WTC11 (cell line): ENCODE results near the gene MCOLN3.
A peak's percentile ranks its signal among the peaks of the same experiment; 100 is the strongest.

ENCODE experiments used
- ELF4 ChIP-seq: sonication (generic); formaldehyde crosslinking; IDR thresholded peaks from 2 replicates; pipeline ENCODE4 v1.8.1; 2022; ENCODE audit warnings: low read depth, mild to moderate bottlenecking, moderate library complexity, missing genetic modification reagents
- FOXK1 ChIP-seq: sonication (generic); formaldehyde crosslinking; IDR thresholded peaks from 2 replicates; pipeline ENCODE4 v1.8.0; 2022; ENCODE audit warnings: mild to moderate bottlenecking, moderate library complexity, missing genetic modification reagents
- FOXP1 ChIP-seq: sonication (generic); formaldehyde crosslinking; IDR thresholded peaks from 2 replicates; pipeline ENCODE4 v1.8.0; 2022; ENCODE audit warnings: missing genetic modification reagents, mild to moderate bottlenecking, moderate library complexity, borderline replicate concordance
- TF ChIP-seq, protein P1 (sequence below): sonication (generic); formaldehyde crosslinking; IDR thresholded peaks from 2 replicates; pipeline ENCODE4 v1.8.0; 2022; ENCODE audit warnings: mild to moderate bottlenecking, missing genetic modification reagents
- TF ChIP-seq, protein P2 (sequence below): sonication (generic); formaldehyde crosslinking; IDR thresholded peaks from 2 replicates; pipeline ENCODE4 v1.8.0; 2022; ENCODE audit warnings: mild to moderate bottlenecking, missing genetic modification reagents
- TF ChIP-seq, protein P3 (sequence below): fragments of 200-600 bp; IDR thresholded peaks from 2 replicates; pipeline ENCODE4 v1.8.0; 2022; ENCODE audit warnings: antibody characterized with exemption

DNA sequence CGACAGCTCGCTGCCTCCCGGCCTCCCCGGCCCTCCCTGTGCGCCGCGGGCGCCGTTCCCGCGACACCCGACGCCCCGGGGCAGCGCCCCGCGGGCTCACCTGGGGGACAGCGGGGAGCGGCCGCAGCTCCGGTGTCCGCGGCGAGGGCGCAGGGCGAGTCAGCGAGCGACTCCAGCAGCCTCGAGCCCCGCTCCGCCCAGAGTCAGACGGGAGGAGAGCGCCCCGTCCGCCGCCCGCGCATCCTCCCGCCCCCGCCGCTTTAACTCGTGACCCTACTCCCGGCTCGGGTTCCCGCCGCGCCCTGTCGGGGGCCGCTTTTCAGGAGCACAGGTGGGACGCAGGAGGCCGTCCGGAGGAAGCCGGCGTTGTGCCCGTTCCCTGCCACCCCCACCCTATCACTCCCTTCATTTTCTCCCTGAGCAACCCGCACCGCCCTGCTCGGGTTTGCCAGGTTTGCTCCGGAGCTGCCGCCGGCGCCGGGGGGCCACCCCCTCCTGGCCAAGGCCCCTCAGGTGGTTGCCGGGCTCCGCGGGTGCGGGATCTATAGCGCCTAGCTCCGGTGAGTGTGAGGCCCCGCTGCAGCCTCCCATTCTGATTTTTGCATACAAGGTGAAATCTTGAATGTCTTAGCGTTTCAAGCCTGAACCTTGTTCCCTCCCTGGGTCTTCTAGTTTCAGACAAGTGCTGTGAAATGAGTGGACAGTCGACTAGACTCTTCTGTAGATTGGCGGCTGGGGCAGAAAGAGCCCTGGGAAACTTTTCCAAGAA is at the start of gene MCOLN3:
- TF ChIP-seq, protein P1, sequence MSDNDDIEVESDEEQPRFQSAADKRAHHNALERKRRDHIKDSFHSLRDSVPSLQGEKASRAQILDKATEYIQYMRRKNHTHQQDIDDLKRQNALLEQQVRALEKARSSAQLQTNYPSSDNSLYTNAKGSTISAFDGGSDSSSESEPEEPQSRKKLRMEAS (CRISPR knock-in tag) = peak; percentile 47; the same call in 1 of the 2 replicates
- TF ChIP-seq, protein P2, sequence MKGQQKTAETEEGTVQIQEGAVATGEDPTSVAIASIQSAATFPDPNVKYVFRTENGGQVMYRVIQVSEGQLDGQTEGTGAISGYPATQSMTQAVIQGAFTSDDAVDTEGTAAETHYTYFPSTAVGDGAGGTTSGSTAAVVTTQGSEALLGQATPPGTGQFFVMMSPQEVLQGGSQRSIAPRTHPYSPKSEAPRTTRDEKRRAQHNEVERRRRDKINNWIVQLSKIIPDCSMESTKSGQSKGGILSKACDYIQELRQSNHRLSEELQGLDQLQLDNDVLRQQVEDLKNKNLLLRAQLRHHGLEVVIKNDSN = peak; percentile 43; the same call in 1 of the 2 replicates
- 0 out of 2 replicates have a peak, but pooled peaks have one; percentile 17 for TF ChIP-seq FOXK1 (CRISPR knock-in tag)
- TF ChIP-seq ELF4 (CRISPR knock-in tag) = no peak
- TF ChIP-seq, protein P3, sequence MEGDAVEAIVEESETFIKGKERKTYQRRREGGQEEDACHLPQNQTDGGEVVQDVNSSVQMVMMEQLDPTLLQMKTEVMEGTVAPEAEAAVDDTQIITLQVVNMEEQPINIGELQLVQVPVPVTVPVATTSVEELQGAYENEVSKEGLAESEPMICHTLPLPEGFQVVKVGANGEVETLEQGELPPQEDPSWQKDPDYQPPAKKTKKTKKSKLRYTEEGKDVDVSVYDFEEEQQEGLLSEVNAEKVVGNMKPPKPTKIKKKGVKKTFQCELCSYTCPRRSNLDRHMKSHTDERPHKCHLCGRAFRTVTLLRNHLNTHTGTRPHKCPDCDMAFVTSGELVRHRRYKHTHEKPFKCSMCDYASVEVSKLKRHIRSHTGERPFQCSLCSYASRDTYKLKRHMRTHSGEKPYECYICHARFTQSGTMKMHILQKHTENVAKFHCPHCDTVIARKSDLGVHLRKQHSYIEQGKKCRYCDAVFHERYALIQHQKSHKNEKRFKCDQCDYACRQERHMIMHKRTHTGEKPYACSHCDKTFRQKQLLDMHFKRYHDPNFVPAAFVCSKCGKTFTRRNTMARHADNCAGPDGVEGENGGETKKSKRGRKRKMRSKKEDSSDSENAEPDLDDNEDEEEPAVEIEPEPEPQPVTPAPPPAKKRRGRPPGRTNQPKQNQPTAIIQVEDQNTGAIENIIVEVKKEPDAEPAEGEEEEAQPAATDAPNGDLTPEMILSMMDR = no peak
- TF ChIP-seq FOXP1 = peak; percentile 68; the same call in 1 of the 2 replicates
